BLaER1 (cell line): ENCODE results near the gene TST.

Experiments used
- H3K27ac ChIP-seq: shearing (Covaris generic); formaldehyde crosslinking; 2 replicates; pipeline ENCODE4 v1.8.1; 2022
- H3K27me3 ChIP-seq: shearing (Covaris generic); formaldehyde crosslinking; 2 replicates; pipeline ENCODE4 v1.8.1; 2022
- H3K36me3 ChIP-seq: shearing (Covaris generic); formaldehyde crosslinking; 2 replicates; pipeline ENCODE4 v1.8.1; 2022
- H3K4me1 ChIP-seq: shearing (Covaris generic); formaldehyde crosslinking; 2 replicates; pipeline ENCODE4 v1.8.1; 2022
- H3K4me2 ChIP-seq: shearing (Covaris generic); formaldehyde crosslinking; 2 replicates; pipeline ENCODE4 v1.8.1; 2022
- H3K4me3 ChIP-seq: shearing (Covaris generic); formaldehyde crosslinking; 2 replicates; pipeline ENCODE4 v1.8.1; 2022
- H3K9ac ChIP-seq: shearing (Covaris generic); formaldehyde crosslinking; 2 replicates; pipeline ENCODE4 v1.8.1; 2022
- H3K9me3 ChIP-seq: shearing (Covaris generic); formaldehyde crosslinking; 2 replicates; pipeline ENCODE4 v1.8.1; 2022
- H4K20me1 ChIP-seq: shearing (Covaris generic); formaldehyde crosslinking; 2 replicates; pipeline ENCODE4 v1.8.1; 2022
- Cebpa-rat ChIP-seq: shearing (Covaris generic); IDR thresholded peaks from 2 replicates; pipeline ENCODE4 v1.8.1; 2022

The TST gene

DNA sequence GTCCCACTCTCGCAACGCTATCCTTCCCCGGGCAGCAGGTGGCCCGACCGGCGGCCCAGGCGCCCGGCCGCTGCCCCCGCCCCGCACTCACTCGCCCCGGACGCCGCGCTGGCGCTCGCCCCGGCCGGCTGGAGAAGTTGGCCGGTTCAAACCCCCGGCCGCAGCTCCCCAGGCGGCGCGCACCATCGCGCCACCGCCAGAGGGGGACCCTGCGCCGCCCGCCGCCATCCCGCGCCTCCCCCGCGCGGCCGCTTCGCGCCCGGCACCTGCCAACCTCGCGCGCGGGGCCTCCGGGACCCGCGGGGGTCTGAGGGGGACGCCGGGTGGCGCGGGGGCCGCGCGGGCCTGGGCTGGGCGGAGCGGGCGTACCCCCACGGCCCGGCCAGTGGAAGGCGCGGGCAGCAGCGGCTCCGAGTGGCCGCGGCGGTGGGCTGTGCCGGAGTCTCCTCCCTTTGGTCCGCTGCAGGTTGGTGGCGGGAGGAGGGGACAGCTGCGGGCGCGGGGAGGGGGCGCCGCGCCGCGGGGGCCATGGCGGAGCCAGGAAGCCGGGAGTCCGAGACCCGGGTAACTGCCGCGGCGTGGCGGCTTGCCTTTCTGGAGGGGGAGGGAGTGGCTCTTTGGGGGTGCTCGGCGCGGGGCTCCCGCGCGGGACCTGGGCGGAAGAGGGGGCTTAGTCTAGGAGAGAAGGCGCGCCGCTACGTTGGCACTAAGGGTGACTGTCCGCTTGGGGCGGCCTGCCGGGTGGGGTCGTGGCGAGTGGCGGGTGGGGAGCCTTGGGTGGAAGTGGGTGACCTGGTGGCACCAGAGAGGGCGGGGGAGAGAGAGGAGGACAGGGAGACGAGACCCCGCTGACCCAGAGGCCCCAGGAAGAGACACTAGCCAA is at the start of gene TST, which contains the start of gene MPST:
Gene TST, minus strand, starts transcription at position 139 of the 883 bp plus-strand sequence. CDS start 715 bp downstream, outside the sequence.
Gene MPST, plus strand, starts transcription at position 434 of the 883 bp plus-strand sequence. Its CDS starts 95 bp downstream, at position 529.
- peak within 1 kb of the TSS; percentile 88 for H3K4me3 ChIP-seq
- H3K36me3 ChIP-seq, result peaks cover 48% of the 10 kb centered on the region
- peak within 1 kb of the TSS; percentile 99 for H3K27ac ChIP-seq
- H3K9ac ChIP-seq, result peak within 1 kb of the TSS; percentile 97
- TF ChIP-seq Cebpa-rat, result no peak
- peak within 1 kb of the TSS; percentile 97 for H3K4me2 ChIP-seq
- H3K27me3 ChIP-seq, result no peaks in the 10 kb centered on the region
- H4K20me1 ChIP-seq, result peaks cover 68% of the 10 kb centered on the region
- H3K9me3 ChIP-seq, result no peaks in the 10 kb centered on the region
- peaks cover 52% of the 10 kb centered on the region for H3K4me1 ChIP-seq

- Histone ChIP-seq H3K9ac (no peak overlapping the region), H3K27me3 (peaks cover 25% of the 10 kb centered on the region), H3K9me3 (0 out of 2 replicates have a peak, but pooled peaks cover 9% of the 10 kb centered on the region), H3K4me1 (peaks cover 1% of the 10 kb centered on the region), H3K4me2 (no peak overlapping the region), H3K4me3 (no peak overlapping the region), H3K27ac (no peak overlapping the region), H3K36me3 (no peaks in the 10 kb centered on the region), H4K20me1 (0 out of 2 replicates have a peak, but pooled peaks cover 5% of the 10 kb centered on the region)
- TF ChIP-seq Cebpa-rat, result no peak
These were observed 49.6 kb upstream of the TST start for GRCh38 chr22:37068859-37069258.

- no peaks in the 10 kb centered on the region for H3K36me3 ChIP-seq
- no peak overlapping the region for H3K9ac ChIP-seq
- peaks cover 25% of the 10 kb centered on the region for H3K27me3 ChIP-seq
- H3K27ac ChIP-seq, result no peak overlapping the region
- TF ChIP-seq Cebpa-rat, result no peak
- H4K20me1 ChIP-seq, result 0 out of 2 replicates have a peak, but pooled peaks cover 5% of the 10 kb centered on the region
- 0 out of 2 replicates have a peak, but pooled peaks cover 6% of the 10 kb centered on the region for H3K9me3 ChIP-seq
- no peak overlapping the region for H3K4me2 ChIP-seq
- peaks cover 15% of the 10 kb centered on the region for H3K4me1 ChIP-seq
- no peak overlapping the region for H3K4me3 ChIP-seq
These were observed 48.2 kb upstream of the TST start for GRCh38 chr22:37067428-37067827.

DNA sequence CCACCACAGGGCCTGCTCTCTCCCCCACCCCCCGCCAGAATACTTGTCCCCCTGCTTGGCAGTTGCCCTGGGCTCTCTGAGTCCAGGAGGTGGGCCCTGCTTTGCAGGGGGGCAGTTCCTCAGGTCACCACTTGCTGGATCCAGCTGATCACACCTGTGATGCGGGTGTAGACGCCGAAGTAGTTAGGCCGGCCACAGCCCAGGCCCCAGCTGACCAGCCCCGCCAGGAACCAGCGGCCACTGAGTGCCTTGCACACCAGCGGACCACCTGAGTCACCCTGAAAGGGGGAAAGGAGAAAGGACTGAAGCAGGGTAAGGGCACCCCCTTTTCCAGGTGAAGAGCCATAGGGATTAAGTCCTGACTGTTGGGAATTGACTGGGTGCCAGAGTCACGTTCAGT is 46.7 kb upstream of the TST start:
- Histone ChIP-seq H3K4me2 (no peak overlapping the region), H3K9ac (no peak overlapping the region), H3K4me1 (peaks cover 30% of the 10 kb centered on the region), H3K4me3 (no peak overlapping the region), H3K9me3 (no peaks in the 10 kb centered on the region), H3K27ac (no peak overlapping the region), H3K27me3 (peaks cover 25% of the 10 kb centered on the region), H4K20me1 (0 out of 2 replicates have a peak, but pooled peaks cover 5% of the 10 kb centered on the region), H3K36me3 (peaks cover 10% of the 10 kb centered on the region; the same call in 1 of the 2 replicates)
- no peak for TF ChIP-seq Cebpa-rat

GRCh38 chr22:37065180-37065579 is 45.9 kb upstream of the TST start:
- no peaks in the 10 kb centered on the region for H3K9me3 ChIP-seq
- H4K20me1 ChIP-seq, result 0 out of 2 replicates have a peak, but pooled peaks cover 5% of the 10 kb centered on the region
- H3K27ac ChIP-seq, result no peak overlapping the region
- TF ChIP-seq Cebpa-rat, result no peak
- H3K4me2 ChIP-seq, result no peak overlapping the region
- no peak overlapping the region for H3K4me3 ChIP-seq
- peaks cover 14% of the 10 kb centered on the region for H3K36me3 ChIP-seq
- peaks cover 38% of the 10 kb centered on the region for H3K4me1 ChIP-seq
- peaks cover 23% of the 10 kb centered on the region for H3K27me3 ChIP-seq
- no peak overlapping the region for H3K9ac ChIP-seq

- no peak overlapping the region for H3K27ac ChIP-seq
- TF ChIP-seq Cebpa-rat, result no peak
- H3K36me3 ChIP-seq, result peaks cover 19% of the 10 kb centered on the region
- peaks cover 17% of the 10 kb centered on the region for H3K27me3 ChIP-seq
- H3K4me2 ChIP-seq, result no peak overlapping the region
- 0 out of 2 replicates have a peak, but pooled peaks cover 5% of the 10 kb centered on the region for H4K20me1 ChIP-seq
- H3K9me3 ChIP-seq, result no peaks in the 10 kb centered on the region
- no peak overlapping the region for H3K4me3 ChIP-seq
- H3K4me1 ChIP-seq, result peaks cover 44% of the 10 kb centered on the region
- H3K9ac ChIP-seq, result no peak overlapping the region
These were observed 45.3 kb upstream of the TST start for GRCh38 chr22:37064553-37064952.

- Histone ChIP-seq H3K4me3 (no peak overlapping the region), H4K20me1 (0 out of 2 replicates have a peak, but pooled peaks cover 5% of the 10 kb centered on the region), H3K4me1 (peaks cover 46% of the 10 kb centered on the region), H3K4me2 (peak overlapping the region; percentile 72), H3K9me3 (no peaks in the 10 kb centered on the region), H3K27me3 (peaks cover 10% of the 10 kb centered on the region), H3K9ac (peak overlapping the region; percentile 34; the same call in 1 of the 2 replicates), H3K36me3 (peaks cover 28% of the 10 kb centered on the region), H3K27ac (peak overlapping the region; percentile 7; the same call in 1 of the 2 replicates)
- TF ChIP-seq Cebpa-rat, result no peak
These were observed 44.5 kb upstream of the TST start for GRCh38 chr22:37063431-37064420.

- Histone ChIP-seq H3K27me3 (peaks cover 1% of the 10 kb centered on the region; the same call in 1 of the 2 replicates), H3K4me1 (peaks cover 46% of the 10 kb centered on the region), H3K27ac (peak overlapping the region; percentile 30; the same call in 1 of the 2 replicates), H4K20me1 (0 out of 2 replicates have a peak, but pooled peaks cover 5% of the 10 kb centered on the region), H3K36me3 (peaks cover 37% of the 10 kb centered on the region), H3K4me2 (peak overlapping the region; percentile 72), H3K9ac (peak overlapping the region; percentile 34; the same call in 1 of the 2 replicates), H3K4me3 (no peak overlapping the region), H3K9me3 (no peaks in the 10 kb centered on the region)
- TF ChIP-seq Cebpa-rat, result no peak
These were observed 43.6 kb upstream of the TST start for GRCh38 chr22:37062702-37063381.

- H3K9ac ChIP-seq, result no peak overlapping the region
- H3K36me3 ChIP-seq, result peaks cover 42% of the 10 kb centered on the region
- no peak overlapping the region for H3K4me3 ChIP-seq
- no peaks in the 10 kb centered on the region for H3K9me3 ChIP-seq
- H3K27me3 ChIP-seq, result no peaks in the 10 kb centered on the region
- TF ChIP-seq Cebpa-rat, result no peak
- H3K4me2 ChIP-seq, result peak overlapping the region; percentile 72
- no peaks in the 10 kb centered on the region for H4K20me1 ChIP-seq
- H3K4me1 ChIP-seq, result peaks cover 46% of the 10 kb centered on the region
- H3K27ac ChIP-seq, result peak overlapping the region; percentile 30; the same call in 1 of the 2 replicates
These were observed 43.1 kb upstream of the TST start for GRCh38 chr22:37062376-37062675.
